ENCODE measurements around the gene NISCH. TPM values are rescaled to one million over a fixed set of nuclear protein-coding genes. Genes with fewer than 3 reads are reported as not detected.
A peak's percentile ranks its signal among the peaks of the same experiment; 100 is the strongest.

Gene NISCH
- total RNA-seq, 1 donor from 2014 or later = 44.3 TPM

DNA sequence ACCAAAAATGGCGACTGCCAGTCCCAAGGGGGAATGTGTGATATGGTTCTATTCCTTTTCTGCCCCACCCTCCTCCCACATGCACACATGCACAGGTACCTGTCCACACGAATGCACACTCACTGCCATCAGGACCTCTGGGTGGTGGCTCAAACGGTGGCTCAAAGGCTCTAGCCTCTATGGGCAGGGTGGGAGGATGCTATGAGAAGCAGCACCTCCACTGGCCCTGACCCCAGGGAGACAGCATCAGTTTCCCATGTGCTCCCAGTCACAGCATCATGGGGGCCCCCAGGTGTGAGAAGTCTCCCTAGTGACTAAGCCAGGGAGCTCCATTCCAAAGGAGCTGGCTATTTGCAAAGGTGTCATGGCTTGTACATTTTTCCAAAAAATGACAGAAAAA lies 26.4 kb upstream of the NISCH start:
- DNase-seq = no peak
- Histone ChIP-seq H3K27me3 (ENCODE audit: low read depth) (no peaks in the 10 kb centered on the region), H3K36me3 (no peaks in the 10 kb centered on the region), H3K4me3 (no peak overlapping the region), H3K9me3 (replicated peaks) (no peaks in the 10 kb centered on the region), H3K27ac (replicated peaks) (peak overlapping the region; percentile 79), H3K4me1 (peaks cover 54% of the 10 kb centered on the region)
- intact Hi-C loops (cut with micrococcal nuclease) = no loop called here
- TF ChIP-seq, protein P1, sequence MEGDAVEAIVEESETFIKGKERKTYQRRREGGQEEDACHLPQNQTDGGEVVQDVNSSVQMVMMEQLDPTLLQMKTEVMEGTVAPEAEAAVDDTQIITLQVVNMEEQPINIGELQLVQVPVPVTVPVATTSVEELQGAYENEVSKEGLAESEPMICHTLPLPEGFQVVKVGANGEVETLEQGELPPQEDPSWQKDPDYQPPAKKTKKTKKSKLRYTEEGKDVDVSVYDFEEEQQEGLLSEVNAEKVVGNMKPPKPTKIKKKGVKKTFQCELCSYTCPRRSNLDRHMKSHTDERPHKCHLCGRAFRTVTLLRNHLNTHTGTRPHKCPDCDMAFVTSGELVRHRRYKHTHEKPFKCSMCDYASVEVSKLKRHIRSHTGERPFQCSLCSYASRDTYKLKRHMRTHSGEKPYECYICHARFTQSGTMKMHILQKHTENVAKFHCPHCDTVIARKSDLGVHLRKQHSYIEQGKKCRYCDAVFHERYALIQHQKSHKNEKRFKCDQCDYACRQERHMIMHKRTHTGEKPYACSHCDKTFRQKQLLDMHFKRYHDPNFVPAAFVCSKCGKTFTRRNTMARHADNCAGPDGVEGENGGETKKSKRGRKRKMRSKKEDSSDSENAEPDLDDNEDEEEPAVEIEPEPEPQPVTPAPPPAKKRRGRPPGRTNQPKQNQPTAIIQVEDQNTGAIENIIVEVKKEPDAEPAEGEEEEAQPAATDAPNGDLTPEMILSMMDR (IDR thresholded peaks at IDR 0.05; ENCODE audit: borderline replicate concordance) = no peak

DNA sequence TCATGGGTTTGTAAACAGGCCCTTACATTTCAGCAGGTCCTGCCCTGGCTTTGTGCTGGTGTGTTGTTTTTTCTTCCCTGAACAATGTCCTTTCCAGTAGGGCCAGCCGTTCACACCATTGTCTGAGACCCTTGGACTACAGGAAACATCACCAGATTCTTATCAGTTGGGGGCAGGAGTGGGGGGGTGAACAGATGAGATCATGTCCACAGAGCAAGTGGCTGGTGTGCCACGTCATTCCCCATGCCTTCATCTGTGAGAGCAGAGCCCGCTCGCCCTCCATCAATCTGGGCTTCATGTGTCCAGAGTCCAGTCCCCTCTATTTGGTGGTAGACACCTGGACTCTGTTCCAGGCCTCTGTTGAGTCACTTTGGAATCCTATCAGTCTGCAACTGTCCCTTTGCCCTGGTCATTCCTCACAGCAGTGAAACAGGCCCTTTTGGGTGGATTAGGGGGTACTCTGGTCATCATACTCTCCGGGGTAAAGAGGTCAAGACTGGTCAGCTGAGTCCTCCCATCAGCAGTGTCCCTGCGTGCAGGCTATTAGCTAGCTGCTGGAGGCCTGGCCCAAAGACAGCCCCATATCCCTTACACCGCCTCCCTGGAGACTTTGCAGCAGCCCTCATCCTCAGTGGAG lies 25.5 kb upstream of the NISCH start:
- Histone ChIP-seq H3K4me3 (no peak overlapping the region), H3K27me3 (ENCODE audit: low read depth) (no peaks in the 10 kb centered on the region), H3K4me1 (peaks cover 62% of the 10 kb centered on the region), H3K27ac (replicated peaks) (peak overlapping the region; percentile 79), H3K36me3 (no peaks in the 10 kb centered on the region), H3K9me3 (replicated peaks) (no peaks in the 10 kb centered on the region)
- intact Hi-C loops (cut with micrococcal nuclease) = no loop called here
- TF ChIP-seq, protein P1 (IDR thresholded peaks at IDR 0.05; ENCODE audit: borderline replicate concordance) = no peak
- peak; percentile 17 for DNase-seq

DNA sequence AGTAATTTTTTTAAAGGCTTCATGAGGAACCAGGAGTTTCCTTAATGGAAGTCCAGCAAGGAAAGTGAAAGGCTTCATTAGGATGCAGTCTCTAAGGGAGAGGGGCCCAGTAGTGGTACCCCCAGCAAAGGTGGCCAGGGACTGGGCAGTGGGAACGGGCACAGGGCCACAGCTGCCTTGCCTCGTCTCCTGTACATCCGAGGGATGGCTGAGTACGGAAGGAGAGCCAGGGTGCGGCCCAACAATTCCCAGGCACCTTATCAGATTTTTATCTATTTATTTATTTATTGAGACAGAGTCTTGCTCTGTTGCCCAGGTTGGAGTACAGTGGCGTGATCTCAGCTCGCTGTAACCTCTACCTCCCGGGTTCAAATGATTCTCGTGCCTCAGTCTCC lies 25.0 kb upstream of the NISCH start:
- H3K9me3 ChIP-seq (replicated peaks) = no peaks in the 10 kb centered on the region
- peaks cover 67% of the 10 kb centered on the region for H3K4me1 ChIP-seq
- H3K27ac ChIP-seq (replicated peaks) = peak overlapping the region; percentile 79
- TF ChIP-seq, protein P1 (IDR thresholded peaks at IDR 0.05; ENCODE audit: borderline replicate concordance) = no peak
- no peak overlapping the region for H3K4me3 ChIP-seq
- DNase-seq = peak; percentile 8
- intact Hi-C loops (cut with micrococcal nuclease) = no loop called here
- no peaks in the 10 kb centered on the region for H3K27me3 ChIP-seq (ENCODE audit: low read depth)
- H3K36me3 ChIP-seq = no peaks in the 10 kb centered on the region

DNA sequence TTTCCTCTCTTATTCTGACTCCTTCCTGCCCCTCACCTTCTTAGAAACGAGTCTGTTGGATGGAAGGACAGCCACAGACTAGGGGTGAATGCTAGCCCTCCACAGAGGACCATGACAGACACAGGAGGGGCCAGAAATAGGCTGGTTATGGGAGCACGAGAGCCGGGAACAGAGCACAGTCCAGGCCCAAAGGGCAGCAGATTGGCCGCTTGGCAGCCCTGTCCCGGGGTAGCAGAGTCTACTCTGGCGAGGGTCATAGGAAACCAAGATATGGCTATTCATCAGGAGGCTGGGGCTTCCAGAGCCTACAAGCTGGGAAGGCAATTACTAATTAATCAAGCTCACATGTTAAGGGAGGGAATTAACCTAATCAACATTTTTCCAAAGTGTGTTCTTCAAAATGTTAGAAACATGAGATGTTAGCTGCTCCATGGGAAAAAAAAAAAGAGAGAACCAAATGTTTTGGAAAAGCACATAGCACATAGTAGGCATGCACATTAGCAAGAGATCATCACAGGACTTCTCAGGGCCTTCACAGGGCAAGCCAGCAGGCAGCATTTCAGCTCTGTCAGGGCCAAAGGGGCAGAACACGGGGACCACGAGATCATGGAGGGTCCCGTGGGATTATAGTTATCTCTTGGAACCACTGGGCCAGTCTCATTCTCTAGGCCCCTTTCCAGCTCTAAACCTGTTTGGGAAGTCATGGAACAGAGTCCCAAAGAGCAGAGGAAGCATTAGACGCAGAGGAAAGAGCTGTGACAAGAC lies 23.8 kb upstream of the NISCH start:
- TF ChIP-seq, protein P1 (IDR thresholded peaks at IDR 0.05; ENCODE audit: borderline replicate concordance) = no peak
- H3K27ac ChIP-seq (replicated peaks) = peak overlapping the region; percentile 79
- no peaks in the 10 kb centered on the region for H3K27me3 ChIP-seq (ENCODE audit: low read depth)
- no peaks in the 10 kb centered on the region for H3K9me3 ChIP-seq (replicated peaks)
- H3K4me3 ChIP-seq = no peak overlapping the region
- no peaks in the 10 kb centered on the region for H3K36me3 ChIP-seq
- peaks cover 80% of the 10 kb centered on the region for H3K4me1 ChIP-seq
- intact Hi-C loops (cut with micrococcal nuclease) = no loop called here
- peak; percentile 31 for DNase-seq

DNA sequence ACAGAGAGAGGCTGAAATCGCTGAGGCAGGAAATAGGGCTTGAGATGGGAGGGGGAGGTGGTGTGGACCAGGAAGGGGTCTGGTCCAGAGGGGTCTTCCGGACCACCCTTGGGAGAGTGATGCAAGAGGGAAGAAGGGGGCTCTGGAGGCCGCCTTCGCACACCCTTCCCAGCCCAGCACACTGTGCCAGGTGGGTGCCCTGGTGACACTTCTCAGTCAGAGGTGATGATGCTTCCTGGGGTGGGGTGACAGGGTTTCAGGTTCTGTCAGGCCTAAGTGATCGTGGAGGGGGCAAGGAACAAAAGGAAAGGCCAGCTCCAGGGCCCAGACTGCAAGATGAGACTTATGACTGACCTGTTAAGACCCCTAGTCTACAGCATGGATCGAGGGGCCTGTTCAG lies 23.2 kb upstream of the NISCH start:
- H3K27ac ChIP-seq (replicated peaks) = peak overlapping the region; percentile 79
- peak; percentile 10 for DNase-seq
- no peaks in the 10 kb centered on the region for H3K36me3 ChIP-seq
- H3K27me3 ChIP-seq (ENCODE audit: low read depth) = no peaks in the 10 kb centered on the region
- peaks cover 85% of the 10 kb centered on the region for H3K4me1 ChIP-seq
- no peak overlapping the region for H3K4me3 ChIP-seq
- intact Hi-C loops (cut with micrococcal nuclease) = no loop called here
- TF ChIP-seq, protein P1 (IDR thresholded peaks at IDR 0.05; ENCODE audit: borderline replicate concordance) = no peak
- no peaks in the 10 kb centered on the region for H3K9me3 ChIP-seq (replicated peaks)
